Suprapubic skin (tissue), 3 donors: ENCODE measurements around the gene TSHZ2.

ENCODE experiments used
- CTCF ChIP-seq, 2 donors: fragments of 200-600 bp in 1 of 2; fragments of 450-650 bp in 1 of 2; sonication (generic) in 1 of 2; IDR thresholded peaks; one replicate each; pipeline ENCODE4 v1.5.1; 2016 to 2019; ENCODE audit warnings: antibody characterized with exemption in 2 of 2, mild to moderate bottlenecking in 1 of 2, moderate library complexity in 1 of 2
- POLR2AphosphoS5 ChIP-seq, 3 donors: sonication (generic); formaldehyde crosslinking; IDR thresholded peaks; one replicate each; pipeline ENCODE4 v1.6.1; 2017; ENCODE audit warnings: antibody characterized with exemption in 3 of 3

- TF ChIP-seq CTCF (IDR thresholded peaks at IDR 0.05) (no peak), POLR2AphosphoS5 (IDR thresholded peaks at IDR 0.05) (no peak)
Measured at GRCh38 chr20:53179749-53180148, 207.6 kb downstream of the TSHZ2 start.
